ENCODE measurements around the gene CD244. TPM values are rescaled to one million over a fixed set of nuclear protein-coding genes. Genes with fewer than 3 reads are reported as not detected.
A peak's percentile ranks its signal among the peaks of the same experiment; 100 is the strongest.
"Not testable (repeated sequence)": the region's sequence is repeated elsewhere in the genome, so short reads cannot be mapped to it uniquely, and the experiment has no call there.

The CD244 gene
- total RNA-seq, 5 donors from 2014 or later (not counting 1 experiment from before 2014, with no cell fraction given), result 1.1 to 12.4 (median 2.9) TPM

GRCh38 chr1:160881264-160881663 lies 18.6 kb upstream of the CD244 start:
- H3K27me3 ChIP-seq (replicated peaks in 1 of 2; ENCODE audit: control insufficient read depth in 2 of 2, extremely low read depth in 1 of 2, insufficient read depth in 2 of 2, low read length in 1 of 2); H3K36me3 ChIP-seq (ENCODE audit: control insufficient read depth in 2 of 2, extremely low read depth in 1 of 2, insufficient read depth in 1 of 2, low read length in 1 of 2); H3K27ac Mint-ChIP-seq; H3K27me3 Mint-ChIP-seq; H3K27ac ChIP-seq (ENCODE audit: low read length); H3K9me3 Mint-ChIP-seq; CTCF ChIA-PET; H3K4me3 Mint-ChIP-seq; H3K4me3 ChIP-seq (ENCODE audit: control insufficient read depth in 1 of 2, extremely low read depth in 1 of 2, low read length in 1 of 2); POLR2A ChIA-PET; H3K9me3 ChIP-seq; ATAC-seq (replicated peaks in 1 of 4); H3K36me3 Mint-ChIP-seq; DNase-seq: not testable (repeated sequence)
- H3K4me1 Mint-ChIP-seq, result peaks cover 20 to 21% (median 21%) of the 10 kb centered on the region in 3 donors
- WGBS (ENCODE audit: insufficient coverage), result 100% methylated on average over 2 of the region's 7 CpGs
- H3K4me1 ChIP-seq (ENCODE audit: control insufficient read depth in 1 of 2, extremely low read depth in 1 of 2, insufficient read depth in 2 of 2, low read length in 2 of 2), result peaks cover 2 to 21% of the 10 kb centered on the region in 2 experiments

- no peaks in the 10 kb centered on the region for H3K36me3 ChIP-seq (ENCODE audit: control insufficient read depth in 2 of 2, extremely low read depth in 1 of 2, insufficient read depth in 1 of 2, low read length in 1 of 2)
- H3K4me3 ChIP-seq (ENCODE audit: control insufficient read depth in 1 of 2, extremely low read depth in 1 of 2, low read length in 1 of 2), result no peak overlapping the region
- H3K27ac Mint-ChIP-seq, result no peak overlapping the region
- ChIA-PET CTCF (interaction anchor here in 1 of 2 donors (0.7 kb wide), 1 partner anchor 18 kb away, joined by 3 read pairs; no protein-coding TSS in a partner anchor), POLR2A (interaction anchor here in 1 of 2 donors (0.6 to 0.7 kb wide), 2 partner anchors 44 to 163 kb away, joined by 3 to 5 read pairs; no protein-coding TSS in a partner anchor)
- no peaks in the 10 kb centered on the region for H3K9me3 Mint-ChIP-seq
- H3K27me3 ChIP-seq (replicated peaks in 1 of 2; ENCODE audit: control insufficient read depth in 2 of 2, extremely low read depth in 1 of 2, insufficient read depth in 2 of 2, low read length in 1 of 2), result no peaks in the 10 kb centered on the region
- H3K4me3 Mint-ChIP-seq, result no peak overlapping the region
- no peak for ATAC-seq (replicated peaks in 1 of 4)
- H3K9me3 ChIP-seq, result no peaks in the 10 kb centered on the region
- no peak overlapping the region for H3K27ac ChIP-seq (ENCODE audit: low read length)
- H3K4me1 Mint-ChIP-seq, result peaks cover 21 to 23% (median 21%) of the 10 kb centered on the region in 3 donors
- WGBS (ENCODE audit: insufficient coverage), result 100% methylated on average over 1 of the region's 3 CpGs
- H3K4me1 ChIP-seq (ENCODE audit: control insufficient read depth in 1 of 2, extremely low read depth in 1 of 2, insufficient read depth in 2 of 2, low read length in 2 of 2), result peaks cover 2 to 21% of the 10 kb centered on the region in 2 experiments
- H3K36me3 Mint-ChIP-seq, result no peaks in the 10 kb centered on the region
- H3K27me3 Mint-ChIP-seq, result no peaks in the 10 kb centered on the region
- DNase-seq, result no peak
Measured at GRCh38 chr1:160880216-160880615, 17.5 kb upstream of the CD244 start.

GRCh38 chr1:160879056-160879455 lies 16.4 kb upstream of the CD244 start:
- no peak overlapping the region for H3K4me3 ChIP-seq (ENCODE audit: control insufficient read depth in 1 of 2, extremely low read depth in 1 of 2, low read length in 1 of 2)
- peak in 4 of 35 experiments; percentile 4 to 29 (median 15) for DNase-seq
- Mint-ChIP-seq H3K9me3 (no peaks in the 10 kb centered on the region), H3K4me3 (peak overlapping the region in 1 of 3 donors; percentile 0), H3K36me3 (no peaks in the 10 kb centered on the region), H3K27ac (peak overlapping the region in 1 of 2 donors; percentile 4), H3K27me3 (no peaks in the 10 kb centered on the region), H3K4me1 (peaks cover 21 to 27% (median 27%) of the 10 kb centered on the region in 3 donors)
- ChIA-PET POLR2A (interaction anchor here in 1 of 2 donors (0.6 kb wide), 2 partner anchors 235 to 391 kb away, joined by 4 to 8 read pairs; no protein-coding TSS in a partner anchor), CTCF (interaction anchor here in 1 of 2 donors (1.1 kb wide), 1 partner anchor 44 kb away, joined by 3 read pairs; no protein-coding TSS in a partner anchor)
- no peaks in the 10 kb centered on the region for H3K27me3 ChIP-seq (replicated peaks in 1 of 2; ENCODE audit: control insufficient read depth in 2 of 2, extremely low read depth in 1 of 2, insufficient read depth in 2 of 2, low read length in 1 of 2)
- peak in 2 of 4 experiments; percentile 35 to 60 for ATAC-seq (replicated peaks in 1 of 4)
- H3K9me3 ChIP-seq, result no peaks in the 10 kb centered on the region
- H3K4me1 ChIP-seq (ENCODE audit: control insufficient read depth in 1 of 2, extremely low read depth in 1 of 2, insufficient read depth in 2 of 2, low read length in 2 of 2), result peaks cover 2 to 21% of the 10 kb centered on the region in 2 experiments
- no peak overlapping the region for H3K27ac ChIP-seq (ENCODE audit: low read length)
- 55% methylated on average over 8 of the region's 8 CpGs for WGBS (ENCODE audit: insufficient coverage)
- H3K36me3 ChIP-seq (ENCODE audit: control insufficient read depth in 2 of 2, extremely low read depth in 1 of 2, insufficient read depth in 1 of 2, low read length in 1 of 2), result no peaks in the 10 kb centered on the region

GRCh38 chr1:160877221-160877620 lies 14.5 kb upstream of the CD244 start:
- peak; percentile 69 to 81 (median 74) for ATAC-seq (replicated peaks in 1 of 4)
- DNase-seq, result peak in 11 of 35 experiments; percentile 6 to 70 (median 20)
- Histone ChIP-seq H3K4me1 (ENCODE audit: control insufficient read depth in 1 of 2, extremely low read depth in 1 of 2, insufficient read depth in 2 of 2, low read length in 2 of 2) (peaks cover 2 to 21% of the 10 kb centered on the region in 2 experiments), H3K27me3 (replicated peaks in 1 of 2; ENCODE audit: control insufficient read depth in 2 of 2, extremely low read depth in 1 of 2, insufficient read depth in 2 of 2, low read length in 1 of 2) (no peaks in the 10 kb centered on the region), H3K27ac (ENCODE audit: low read length) (no peak overlapping the region), H3K4me3 (ENCODE audit: control insufficient read depth in 1 of 2, extremely low read depth in 1 of 2, low read length in 1 of 2) (no peak overlapping the region), H3K9me3 (no peaks in the 10 kb centered on the region), H3K36me3 (ENCODE audit: control insufficient read depth in 2 of 2, extremely low read depth in 1 of 2, insufficient read depth in 1 of 2, low read length in 1 of 2) (no peaks in the 10 kb centered on the region)
- ChIA-PET CTCF (interaction anchor here (0.5 to 1.5 kb wide), 19 partner anchors 11 to 936 kb away, joined by 3 to 13 read pairs (median 4); partner anchors contain the start of gene CD244 (in 1 of the 2)), POLR2A (no interaction called here)
- H3K9me3 Mint-ChIP-seq, result no peaks in the 10 kb centered on the region
- H3K27me3 Mint-ChIP-seq, result no peaks in the 10 kb centered on the region
- H3K4me1 Mint-ChIP-seq, result peaks cover 21 to 27% (median 27%) of the 10 kb centered on the region in 3 donors
- H3K4me3 Mint-ChIP-seq, result no peak overlapping the region
- no peaks in the 10 kb centered on the region for H3K36me3 Mint-ChIP-seq
- H3K27ac Mint-ChIP-seq, result peak overlapping the region; percentile 19 to 66

GRCh38 chr1:160876311-160876710 lies 13.6 kb upstream of the CD244 start:
- POLR2A ChIA-PET, result no interaction called here
- H3K4me1 Mint-ChIP-seq, result peaks cover 21 to 27% (median 27%) of the 10 kb centered on the region in 3 donors
- no peak overlapping the region for H3K4me3 ChIP-seq (ENCODE audit: control insufficient read depth in 1 of 2, extremely low read depth in 1 of 2, low read length in 1 of 2)
- no peak for ATAC-seq (replicated peaks in 1 of 4)
- H3K27ac ChIP-seq (ENCODE audit: low read length), result no peak overlapping the region
- H3K4me3 Mint-ChIP-seq, result no peak overlapping the region
- H3K27me3 ChIP-seq (replicated peaks in 1 of 2; ENCODE audit: control insufficient read depth in 2 of 2, extremely low read depth in 1 of 2, insufficient read depth in 2 of 2, low read length in 1 of 2), result no peaks in the 10 kb centered on the region
- no peaks in the 10 kb centered on the region for H3K36me3 ChIP-seq (ENCODE audit: control insufficient read depth in 2 of 2, extremely low read depth in 1 of 2, insufficient read depth in 1 of 2, low read length in 1 of 2)
- no peaks in the 10 kb centered on the region for H3K36me3 Mint-ChIP-seq
- no peak for DNase-seq
- H3K9me3 ChIP-seq, result no peaks in the 10 kb centered on the region
- WGBS (ENCODE audit: insufficient coverage), result no CpG with 5 or more reads among the region's 5 CpGs
- H3K27ac Mint-ChIP-seq, result peak overlapping the region; percentile 6 to 31
- CTCF ChIA-PET, result interaction anchor here (0.5 to 1.5 kb wide), 9 partner anchors 12 to 193 kb away, joined by 3 to 13 read pairs (median 6); partner anchors contain the start of gene CD244 (in 1 of the 2)
- peaks cover 2 to 21% of the 10 kb centered on the region in 2 experiments for H3K4me1 ChIP-seq (ENCODE audit: control insufficient read depth in 1 of 2, extremely low read depth in 1 of 2, insufficient read depth in 2 of 2, low read length in 2 of 2)
- H3K27me3 Mint-ChIP-seq, result no peaks in the 10 kb centered on the region
- H3K9me3 Mint-ChIP-seq, result no peaks in the 10 kb centered on the region

- H3K4me3 ChIP-seq (ENCODE audit: control insufficient read depth in 1 of 2, extremely low read depth in 1 of 2, low read length in 1 of 2); H3K36me3 Mint-ChIP-seq; H3K4me3 Mint-ChIP-seq; H3K36me3 ChIP-seq (ENCODE audit: control insufficient read depth in 2 of 2, extremely low read depth in 1 of 2, insufficient read depth in 1 of 2, low read length in 1 of 2); H3K9me3 ChIP-seq; H3K27me3 Mint-ChIP-seq; H3K27ac Mint-ChIP-seq; H3K9me3 Mint-ChIP-seq; DNase-seq; ATAC-seq (replicated peaks in 1 of 4); POLR2A ChIA-PET; CTCF ChIA-PET; H3K27me3 ChIP-seq (replicated peaks in 1 of 2; ENCODE audit: control insufficient read depth in 2 of 2, extremely low read depth in 1 of 2, insufficient read depth in 2 of 2, low read length in 1 of 2); H3K27ac ChIP-seq (ENCODE audit: low read length): not testable (repeated sequence)
- H3K4me1 ChIP-seq (ENCODE audit: control insufficient read depth in 1 of 2, extremely low read depth in 1 of 2, insufficient read depth in 2 of 2, low read length in 2 of 2), result peaks cover 2 to 21% of the 10 kb centered on the region in 2 experiments
- H3K4me1 Mint-ChIP-seq, result peaks cover 21 to 27% (median 27%) of the 10 kb centered on the region in 3 donors
- WGBS (ENCODE audit: insufficient coverage), result 100% methylated on average over 1 of the region's 4 CpGs
Measured at GRCh38 chr1:160875591-160875990, 12.9 kb upstream of the CD244 start.

Data from T-cell (primary cell).